B cell (primary cell): Measurements from ENCODE around the gene PFAS.

Experiments used
- EZH2 ChIP-seq: IDR thresholded peaks from 2 replicates; pipeline ENCODE4 v1.6.1; 2012; ENCODE audit warnings: borderline replicate concordance, low read depth, mild to moderate bottlenecking, moderate library complexity, low read length; ENCODE audit not compliant: insufficient read depth, poor library complexity, severe bottlenecking
- TF ChIP-seq, protein P1 (sequence below): fragments of 200-600 bp; IDR thresholded peaks from one replicate; pipeline ENCODE4 v1.8.0; 2022; ENCODE audit warnings: antibody characterized with exemption, mild to moderate bottlenecking

DNA sequence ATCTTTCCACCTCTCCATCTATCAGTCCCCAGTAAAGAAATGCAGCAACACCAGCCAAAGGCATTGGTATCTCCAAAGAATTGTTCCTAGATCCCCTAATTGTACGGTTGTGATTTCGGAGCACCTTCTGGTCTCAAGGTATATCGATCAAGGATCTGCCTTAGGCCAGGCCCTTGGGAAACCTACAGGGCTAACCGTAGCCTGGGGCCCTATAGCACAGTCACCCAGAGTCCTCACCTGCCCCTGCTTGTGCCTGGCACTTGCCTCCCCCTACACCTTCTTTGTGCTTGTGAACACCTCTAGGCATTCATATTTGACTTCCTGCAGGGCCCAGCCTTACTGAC, 21.9 kb upstream of the PFAS start:
- TF ChIP-seq, protein P1, sequence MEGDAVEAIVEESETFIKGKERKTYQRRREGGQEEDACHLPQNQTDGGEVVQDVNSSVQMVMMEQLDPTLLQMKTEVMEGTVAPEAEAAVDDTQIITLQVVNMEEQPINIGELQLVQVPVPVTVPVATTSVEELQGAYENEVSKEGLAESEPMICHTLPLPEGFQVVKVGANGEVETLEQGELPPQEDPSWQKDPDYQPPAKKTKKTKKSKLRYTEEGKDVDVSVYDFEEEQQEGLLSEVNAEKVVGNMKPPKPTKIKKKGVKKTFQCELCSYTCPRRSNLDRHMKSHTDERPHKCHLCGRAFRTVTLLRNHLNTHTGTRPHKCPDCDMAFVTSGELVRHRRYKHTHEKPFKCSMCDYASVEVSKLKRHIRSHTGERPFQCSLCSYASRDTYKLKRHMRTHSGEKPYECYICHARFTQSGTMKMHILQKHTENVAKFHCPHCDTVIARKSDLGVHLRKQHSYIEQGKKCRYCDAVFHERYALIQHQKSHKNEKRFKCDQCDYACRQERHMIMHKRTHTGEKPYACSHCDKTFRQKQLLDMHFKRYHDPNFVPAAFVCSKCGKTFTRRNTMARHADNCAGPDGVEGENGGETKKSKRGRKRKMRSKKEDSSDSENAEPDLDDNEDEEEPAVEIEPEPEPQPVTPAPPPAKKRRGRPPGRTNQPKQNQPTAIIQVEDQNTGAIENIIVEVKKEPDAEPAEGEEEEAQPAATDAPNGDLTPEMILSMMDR, result no peak
- no peak for TF ChIP-seq EZH2
